HUDEP-2 (cell line): ENCODE data around the gene IBTK.
"Not testable (repeated sequence)": the region's sequence is repeated elsewhere in the genome, so short reads cannot be mapped to it uniquely, and the experiment has no call there.

Experiments used
- DNase-seq, 76 experiments: peaks; one replicate each; lab custom pipeline; 2025; ENCODE audit not compliant: unreplicated experiment in 76 of 76; lab: John Stamatoyannopoulos, UW

IBTK gene

DNA sequence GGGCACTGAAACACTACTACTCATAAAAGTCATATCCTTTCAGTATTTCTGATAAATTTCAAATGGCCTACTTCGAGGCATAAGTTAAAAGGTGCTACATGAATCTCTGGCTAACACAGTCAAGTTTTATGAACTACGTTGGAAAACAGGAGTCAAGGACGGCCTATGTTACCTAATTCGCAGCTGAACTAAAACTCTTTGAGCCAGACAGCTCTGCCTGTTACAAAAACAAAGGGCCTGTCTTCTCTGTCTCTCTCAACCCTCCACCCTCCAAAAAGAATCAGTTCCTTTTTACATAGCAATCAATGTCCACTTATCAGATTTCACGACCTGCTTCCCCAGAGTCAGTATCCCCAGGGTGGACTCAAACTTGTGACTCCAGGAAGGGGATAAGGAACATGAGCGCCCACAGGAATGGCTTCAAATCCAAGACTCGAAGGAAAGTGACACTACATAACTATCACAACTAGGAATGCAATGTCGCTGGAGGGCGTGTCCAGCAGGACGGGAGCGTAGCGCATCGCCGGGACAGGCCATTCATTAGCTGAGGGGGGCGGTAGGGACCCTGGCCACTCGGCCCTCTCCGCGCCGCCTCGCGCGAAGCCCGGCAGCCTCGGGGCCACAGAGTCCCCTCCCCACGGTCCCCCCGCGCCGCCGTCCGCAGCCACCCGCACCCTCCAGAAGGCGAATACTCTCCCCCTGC, 591 bp downstream of the IBTK start:
- DNase-seq = peak in 46 of 76 experiments; percentile 12 to 78 (median 53)

DNA sequence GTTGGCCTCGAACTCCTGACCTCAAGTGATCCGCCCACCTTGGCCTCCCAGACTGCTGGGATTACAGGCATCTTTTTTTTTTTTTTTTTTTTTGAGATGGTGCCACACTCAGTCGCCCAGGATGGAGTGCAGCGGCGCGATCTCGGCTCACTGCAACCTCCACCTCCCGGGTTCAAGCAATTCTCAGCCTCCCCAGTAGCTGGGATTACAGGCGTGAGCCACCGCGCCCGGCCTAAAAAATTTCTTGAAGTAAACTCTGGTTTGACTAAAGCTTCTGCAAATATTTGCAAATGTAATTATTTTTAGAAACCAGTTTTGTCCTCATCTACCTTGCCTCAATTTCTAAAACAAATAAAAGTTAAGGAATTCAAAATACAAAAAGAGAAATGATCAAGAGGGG, 1.2 kb downstream of the IBTK start:
- DNase-seq = no peak

DNA sequence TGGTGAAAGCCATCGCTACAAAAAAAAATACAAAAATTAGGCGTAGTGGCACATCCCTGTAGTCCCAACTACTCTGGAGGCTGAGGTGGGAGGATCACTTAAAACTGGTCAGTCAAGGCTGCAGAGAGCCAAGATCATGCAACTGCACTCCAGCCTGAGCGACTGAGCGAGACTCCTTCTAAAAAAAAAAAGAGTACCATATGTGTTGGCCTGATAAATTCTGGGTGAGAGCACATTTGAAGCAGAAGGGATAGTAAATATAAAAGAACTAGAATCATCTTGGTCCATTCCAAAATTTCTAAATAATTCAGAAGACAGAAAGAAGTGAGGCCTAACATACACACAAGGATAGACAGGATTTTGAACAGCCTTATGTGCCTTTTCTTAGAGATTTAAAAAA, 2.2 kb downstream of the IBTK start:
- peak in 1 of 76 experiments; percentile 4 for DNase-seq

DNA sequence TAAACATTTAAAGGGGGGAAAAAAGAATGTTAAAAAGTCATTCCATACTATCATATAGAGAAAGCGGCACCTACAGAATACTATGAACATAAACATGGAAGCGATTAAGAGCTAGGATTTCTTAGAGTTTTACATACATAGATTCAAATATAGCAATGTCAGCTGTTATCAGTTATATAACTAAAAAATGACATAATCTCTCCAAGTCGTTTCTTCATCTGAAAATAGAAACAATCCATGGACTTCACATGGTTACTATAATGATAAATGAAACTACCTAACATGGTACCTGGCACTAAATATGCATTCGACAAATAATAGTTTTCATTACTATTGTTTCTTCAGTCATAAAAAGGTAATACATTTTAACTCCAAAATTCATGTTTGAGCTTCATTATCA, 3.7 kb downstream of the IBTK start:
- DNase-seq = no peak

DNA sequence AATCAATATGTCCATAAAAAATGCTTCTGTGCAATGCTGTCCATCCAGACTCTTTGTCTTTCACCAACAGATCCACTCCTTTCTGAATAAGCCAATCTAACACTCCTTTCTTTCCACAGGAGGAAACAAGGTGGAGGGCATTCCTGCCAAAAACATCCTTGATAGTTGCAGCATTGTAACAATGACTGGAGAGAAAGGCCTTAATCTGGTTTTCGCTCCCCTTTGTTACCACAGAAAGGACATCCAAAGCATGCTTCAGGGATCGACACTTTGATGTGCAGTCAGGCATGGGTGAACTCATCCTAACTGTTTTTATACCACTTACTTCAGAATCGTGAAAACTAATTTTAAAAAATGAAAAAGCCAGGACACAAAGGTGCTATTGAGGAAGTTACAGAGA, 7.4 kb downstream of the IBTK start:
- no peak for DNase-seq

DNA sequence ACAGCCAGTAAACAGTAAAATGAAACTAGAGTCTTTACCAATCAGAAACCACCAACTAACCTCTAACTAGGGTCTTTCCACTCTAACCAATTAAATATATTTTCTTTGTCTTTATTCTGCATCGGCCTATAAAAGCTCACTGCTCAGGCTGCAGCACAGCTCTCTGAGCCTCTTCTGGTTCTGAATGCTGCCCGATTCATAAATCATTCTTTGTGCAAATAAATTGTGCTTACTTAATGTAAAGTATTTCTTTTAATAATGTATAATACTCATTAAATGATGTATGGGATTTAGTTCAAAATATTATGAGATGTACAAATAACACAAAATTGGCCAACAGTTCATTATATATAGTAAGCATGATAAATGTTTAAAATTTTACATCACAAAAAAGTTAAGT, 7.9 kb downstream of the IBTK start:
- DNase-seq = no peak

DNA sequence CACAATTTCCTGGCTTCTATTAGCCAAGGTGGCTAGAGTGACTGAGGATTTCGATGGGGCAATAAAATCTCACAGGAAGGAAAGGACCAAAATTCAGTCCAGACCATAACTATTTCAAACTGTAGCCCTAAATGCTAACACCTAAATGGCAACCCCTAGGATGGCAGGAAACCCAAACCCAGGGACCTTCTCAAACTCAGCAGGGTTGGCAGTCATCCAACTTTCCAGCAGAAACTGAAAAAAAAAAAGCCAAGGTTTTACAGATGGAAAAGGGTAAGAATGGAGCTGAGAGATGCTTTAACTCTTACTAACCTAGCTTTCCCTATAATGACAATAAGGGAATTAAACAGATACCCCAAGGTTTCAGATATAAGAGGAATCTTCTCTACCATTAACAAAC, 10.5 kb downstream of the IBTK start:
- peak in 7 of 76 experiments; percentile 1 to 28 (median 18) for DNase-seq

DNA sequence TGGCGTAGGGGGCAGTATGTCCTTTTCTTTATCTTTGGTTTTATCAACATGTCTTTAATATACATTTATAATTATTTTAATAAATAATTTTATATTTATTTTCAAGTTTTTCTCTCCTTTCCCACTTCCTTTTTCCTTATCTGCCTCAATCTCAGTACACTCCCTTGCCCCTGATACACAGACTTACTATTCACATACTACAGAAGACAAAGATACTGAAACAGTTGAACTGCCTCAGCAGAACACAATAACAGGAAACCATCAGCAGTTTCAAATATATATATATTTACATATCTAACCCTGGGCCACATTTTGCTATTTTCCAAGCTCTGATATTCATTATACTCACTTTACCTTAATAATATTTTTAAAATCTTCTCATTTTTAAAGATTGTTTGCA, 19.8 kb downstream of the IBTK start:
- DNase-seq = peak in 4 of 76 experiments; percentile 12 to 27 (median 14)

DNA sequence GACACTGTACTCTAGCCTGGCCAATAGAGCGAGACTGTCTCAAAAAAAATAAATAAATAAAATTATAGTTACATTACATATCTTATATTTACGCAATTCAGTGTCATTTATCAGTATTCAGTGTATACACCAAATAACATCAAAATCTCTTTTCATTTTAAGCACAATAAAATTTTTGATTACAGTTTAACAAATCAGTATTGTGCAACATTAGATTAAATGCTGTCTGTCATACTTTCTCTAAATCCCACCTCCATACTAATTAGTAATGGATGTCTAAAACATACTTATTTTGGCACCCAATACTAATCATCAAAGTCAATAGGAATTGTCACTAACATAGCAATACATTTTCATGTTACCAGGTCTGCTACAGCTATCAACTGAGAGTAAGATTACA, 27.4 kb downstream of the IBTK start:
- DNase-seq = no peak

DNA sequence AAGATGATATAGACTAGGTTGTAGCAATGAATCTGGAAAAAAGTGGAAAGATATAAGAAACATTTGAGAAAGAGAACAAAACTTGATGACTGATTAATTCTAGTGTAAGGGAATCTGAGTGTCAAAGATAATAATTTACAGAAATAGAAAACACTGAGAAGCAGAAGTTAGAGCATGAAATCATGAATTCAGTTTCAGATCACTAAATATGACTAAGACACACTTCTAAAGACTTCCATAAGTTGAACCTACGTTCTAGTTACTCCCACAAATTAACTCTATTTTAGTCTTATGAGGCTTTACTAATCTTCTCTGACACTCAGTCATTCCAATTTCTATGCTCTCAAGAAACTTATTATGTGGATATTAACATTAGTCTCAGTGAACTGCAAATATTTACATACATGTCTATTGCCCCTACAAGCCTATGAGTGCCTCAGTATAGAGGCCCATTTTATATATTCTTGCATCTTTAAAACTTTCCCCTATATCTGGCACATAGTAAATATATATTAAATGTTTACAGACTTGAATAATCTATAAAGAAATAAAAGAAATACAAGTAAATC, 30.4 kb downstream of the IBTK start:
- DNase-seq = no peak

DNA sequence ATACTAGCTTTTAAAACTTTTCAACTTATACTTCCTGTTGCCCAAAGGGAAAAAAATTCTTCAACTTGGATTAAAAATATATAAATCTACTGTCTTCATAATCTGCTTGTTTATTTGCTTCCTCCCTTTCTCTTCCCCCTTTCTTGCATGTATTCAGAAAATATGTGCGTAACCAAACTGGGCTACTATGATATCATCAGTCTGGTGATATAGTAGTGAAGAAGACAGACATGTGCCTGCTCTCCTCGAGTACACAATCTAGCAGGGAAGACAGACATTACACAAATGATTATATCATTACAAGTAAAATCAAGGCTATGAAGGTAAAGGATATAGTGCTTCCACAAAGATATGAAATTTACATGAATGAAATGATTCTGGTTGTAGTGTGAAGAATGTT, 31.0 kb downstream of the IBTK start:
- no peak for DNase-seq

DNA sequence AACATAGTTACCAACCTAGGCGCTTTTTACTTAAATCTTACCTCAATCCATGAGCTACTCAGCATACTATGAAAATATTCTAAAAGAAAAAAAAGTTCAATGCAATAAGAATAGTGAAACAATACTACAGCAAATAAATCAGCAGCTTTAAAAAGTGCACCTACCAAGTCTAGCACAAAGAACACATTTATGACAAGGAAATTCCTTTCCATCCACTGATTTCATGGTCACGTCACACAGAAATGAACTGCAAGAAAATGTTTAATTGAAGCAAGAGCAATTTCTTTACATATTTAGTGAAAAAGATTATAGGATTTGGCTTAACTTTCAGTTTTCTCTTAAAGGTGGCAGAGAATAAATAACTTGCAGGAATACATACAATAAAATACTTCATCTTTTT, 36.2 kb downstream of the IBTK start:
- DNase-seq = no peak

DNA sequence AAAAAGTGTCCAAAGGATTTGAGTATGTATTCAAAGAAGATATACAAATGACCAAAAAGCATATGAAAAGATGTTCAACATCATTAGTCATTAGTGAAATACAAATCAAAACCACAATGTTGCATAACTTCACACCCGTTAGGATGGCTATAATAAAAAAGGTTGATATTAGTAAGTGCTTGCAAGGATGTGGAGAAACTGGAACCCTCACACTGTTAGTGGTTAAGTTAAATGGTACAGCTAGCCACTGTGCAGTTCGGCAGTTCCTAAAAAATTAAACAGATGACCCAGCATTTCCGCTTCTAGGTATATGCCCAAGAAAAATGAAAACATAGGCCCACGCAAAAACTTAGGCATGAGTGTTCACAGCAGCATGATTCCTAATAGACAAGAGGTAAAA, 38.6 kb downstream of the IBTK start:
- DNase-seq = no peak

DNA sequence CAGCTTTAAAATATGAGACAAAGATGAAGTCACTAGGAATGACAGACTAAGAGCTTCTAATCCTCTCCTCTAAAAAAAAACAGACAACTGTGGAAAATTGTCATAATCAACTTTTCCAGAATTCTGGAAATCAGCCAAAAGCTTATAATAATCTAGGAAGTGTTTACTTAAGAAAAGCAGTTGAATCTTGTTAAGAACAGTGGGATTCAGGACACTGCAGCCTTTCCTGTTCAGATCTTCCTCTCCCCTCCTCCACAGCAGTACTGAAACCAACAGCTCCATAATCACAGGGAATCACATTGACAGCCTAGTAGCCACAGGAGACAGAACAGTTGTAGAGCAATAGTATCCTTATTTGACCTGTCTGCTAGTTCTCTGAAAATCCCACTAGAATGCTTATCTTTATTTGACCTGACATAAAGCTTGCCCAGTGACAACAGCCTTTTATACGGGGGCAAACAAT, 41.6 kb downstream of the IBTK start:
- DNase-seq = peak in 40 of 76 experiments; percentile 5 to 77 (median 44)

DNA sequence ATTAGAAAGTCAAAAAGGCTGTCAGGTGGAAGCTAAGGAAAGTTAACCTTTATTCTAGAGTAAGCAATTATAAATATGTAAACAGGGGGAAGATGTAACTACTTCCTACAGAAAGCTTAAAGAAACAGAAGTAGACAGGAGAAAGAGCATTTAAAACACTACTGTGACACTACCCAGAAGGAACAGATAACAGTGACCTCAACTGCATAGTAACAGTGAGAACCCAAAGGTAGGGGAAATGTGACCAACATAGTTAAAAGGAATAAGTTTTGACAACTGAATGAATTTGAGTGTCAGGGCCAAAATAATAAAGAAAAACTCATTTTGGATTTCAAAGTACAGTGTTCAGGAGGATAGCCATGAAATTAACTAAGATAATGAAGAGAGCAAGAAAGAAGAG, 43.5 kb downstream of the IBTK start:
- peak in 1 of 76 experiments; percentile 6 for DNase-seq

DNA sequence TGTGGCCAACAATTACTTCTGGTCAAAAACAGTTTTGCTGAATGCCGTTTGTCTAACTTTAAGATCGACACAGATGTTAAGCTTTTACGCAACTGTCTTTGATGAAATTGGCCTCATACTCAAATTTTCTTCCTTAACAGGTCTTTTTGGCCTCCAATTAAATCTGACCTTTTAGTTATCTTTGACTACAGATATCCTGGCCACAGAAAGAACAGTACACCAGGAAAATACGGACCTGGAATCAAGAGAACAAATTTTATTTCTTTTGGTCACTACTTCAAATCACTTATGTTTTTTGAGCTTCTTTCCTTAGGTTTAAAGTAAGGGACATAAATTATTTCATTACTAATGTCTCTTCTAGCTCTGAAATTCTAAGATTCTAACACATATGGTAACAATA, 49.8 kb downstream of the IBTK start:
- DNase-seq = no peak

DNA sequence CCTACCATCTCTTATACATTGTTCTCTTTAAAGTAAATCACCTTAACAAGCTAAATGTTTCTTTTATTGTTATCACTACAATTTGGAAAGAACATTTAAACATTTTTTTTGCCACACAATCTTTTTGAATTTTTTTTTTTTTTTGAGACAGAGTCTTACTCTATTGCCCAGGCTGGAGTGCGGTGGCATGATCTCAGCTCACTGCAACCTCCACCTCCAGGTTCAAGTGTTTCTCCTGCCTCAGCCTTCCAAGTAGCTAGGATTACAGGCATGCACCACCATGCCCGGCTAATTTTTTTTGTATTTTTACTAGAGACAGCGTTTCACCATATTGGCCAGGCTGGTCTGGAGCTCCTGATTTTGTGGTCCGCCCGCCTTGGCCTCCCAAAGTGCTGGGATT, 50.3 kb downstream of the IBTK start:
- DNase-seq = not testable (repeated sequence)

DNA sequence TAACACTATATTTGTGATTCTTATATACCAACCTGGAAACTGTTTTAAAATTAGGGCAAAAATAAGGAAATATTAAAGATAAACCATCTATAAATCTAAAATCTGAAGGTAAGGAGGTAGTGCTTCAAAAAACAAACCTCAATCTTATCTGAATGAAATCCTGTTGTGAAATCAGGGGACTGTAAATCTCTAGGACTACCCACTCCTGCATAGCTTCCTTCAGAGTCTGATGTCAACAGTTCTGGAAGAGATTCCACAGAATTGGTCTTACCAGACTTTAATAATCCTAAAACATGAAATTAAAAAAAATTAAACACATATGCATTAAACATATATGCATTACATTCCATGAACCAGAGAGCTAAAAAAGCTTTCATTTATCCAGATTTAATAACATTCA, 51.4 kb downstream of the IBTK start:
- DNase-seq = no peak

DNA sequence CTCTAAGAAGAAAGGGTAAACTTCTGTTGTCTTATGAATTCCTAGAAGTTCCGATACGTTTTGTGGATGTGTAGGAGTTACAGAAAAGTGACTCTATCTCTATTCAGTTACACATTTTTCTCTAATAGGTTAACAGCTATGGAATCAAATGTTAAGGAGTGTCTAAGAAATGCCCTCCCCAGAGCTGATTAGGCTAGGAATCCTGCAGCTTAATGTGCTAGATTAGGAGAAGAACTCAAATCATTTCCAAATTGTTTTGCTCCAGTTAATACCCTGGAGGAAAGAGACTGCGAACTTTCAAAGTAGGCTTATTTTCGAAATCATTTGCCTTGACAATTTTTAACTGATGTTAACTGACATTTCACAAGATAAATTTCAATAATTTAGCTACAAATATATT, 51.9 kb downstream of the IBTK start:
- no peak for DNase-seq

DNA sequence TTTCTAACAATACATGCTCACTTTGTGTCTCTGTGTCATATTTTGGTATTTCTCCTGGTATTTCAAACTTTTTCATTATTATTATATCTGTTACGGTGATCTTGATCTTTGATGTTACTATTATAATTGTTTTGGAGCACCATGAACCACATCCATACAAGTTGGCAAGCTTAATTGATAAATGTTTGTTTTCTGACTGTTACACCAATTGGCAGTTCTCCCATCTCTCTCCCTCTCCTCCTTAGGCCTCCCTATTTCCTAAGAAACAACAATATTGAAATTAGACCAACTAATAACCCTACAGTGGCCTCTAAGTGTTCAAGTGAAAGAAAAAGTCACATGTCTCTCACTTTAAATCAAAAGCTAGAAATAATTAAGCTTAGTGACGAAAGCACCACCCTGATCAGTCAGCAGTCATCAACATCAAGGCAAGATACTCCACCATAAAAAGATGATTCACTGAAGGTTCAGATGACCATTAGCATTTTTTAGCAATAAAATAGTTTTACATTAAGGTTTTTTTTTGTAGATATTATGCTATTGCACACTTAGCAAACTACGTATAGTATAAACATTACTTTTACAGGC, 61.5 kb downstream of the IBTK start:
- no peak for DNase-seq

DNA sequence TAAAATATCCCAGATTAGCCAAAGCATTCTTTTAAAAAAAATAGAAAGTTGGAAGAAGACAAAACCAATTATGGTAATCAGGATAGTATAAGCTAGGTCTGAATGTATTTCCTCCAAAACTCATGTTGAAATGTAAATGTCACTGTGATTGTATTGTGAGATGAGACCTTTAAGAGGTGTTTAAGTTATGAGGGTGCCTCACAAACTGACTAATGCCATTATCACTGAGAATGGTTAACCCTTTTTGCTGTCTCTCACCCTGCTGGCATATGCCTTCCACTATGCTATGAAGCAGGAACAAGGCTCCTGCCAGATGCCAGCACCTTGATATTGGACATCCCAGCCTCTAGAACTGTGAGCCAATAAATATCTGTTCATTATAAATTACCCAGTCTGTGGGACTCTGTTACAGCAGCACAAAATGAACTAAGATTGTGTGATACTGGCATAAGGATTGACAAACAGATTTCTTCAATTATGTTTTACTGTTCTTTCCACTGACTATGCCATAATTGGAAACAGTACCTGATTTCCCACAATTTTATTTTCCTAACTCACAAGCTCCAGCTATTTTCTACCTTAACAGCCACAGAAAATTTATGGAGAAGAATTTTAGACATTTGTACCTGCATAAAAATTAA, 63.8 kb downstream of the IBTK start:
- DNase-seq = no peak

DNA sequence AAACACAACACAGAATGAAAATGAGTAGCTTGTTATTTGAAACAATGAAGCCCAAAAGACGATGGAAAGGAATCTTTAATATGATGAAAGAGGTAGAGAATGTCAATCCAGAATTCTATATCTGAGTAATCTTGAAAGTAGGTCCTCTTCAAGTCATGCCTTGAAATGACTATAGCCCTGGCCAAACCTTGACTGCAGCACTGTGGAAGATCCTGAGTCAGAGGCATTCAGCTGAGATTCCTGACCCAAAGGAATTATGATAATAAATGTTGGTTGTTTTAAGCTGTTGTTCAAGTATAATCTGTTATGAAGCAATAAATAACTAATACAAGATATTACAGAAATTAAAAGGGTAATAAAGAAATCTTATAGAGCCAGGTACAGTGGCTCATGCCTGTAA, 64.8 kb downstream of the IBTK start:
- DNase-seq = no peak
